Activated CD4-positive, alpha-beta T cell treated with anti-CD3 and anti-CD28 coated beads for 1 hour (primary cell): ENCODE data around the gene EDAR.

Experiments used
- DNase-seq: peaks from one replicate; pipeline ENCODE4 v3.0.0-alpha.2; 2020

EDAR gene

GRCh38 chr2:108988796-108989713, at the start of gene EDAR:
Gene EDAR (minus strand): TSS chr2:108989220. CDS start chr2:108931014, 58,206 bp downstream.
- DNase-seq, result peak; percentile 31

GRCh38 chr2:109033171-109033570, 44.2 kb upstream of the EDAR start:
- DNase-seq, result no peak

GRCh38 chr2:109032229-109032820, 43.3 kb upstream of the EDAR start:
- DNase-seq, result peak; percentile 19

- DNase-seq, result peak; percentile 54
Observed at GRCh38 chr2:109031476-109032228, 42.6 kb upstream of the EDAR start.

GRCh38 chr2:109030870-109031475, 42.0 kb upstream of the EDAR start:
- DNase-seq, result peak; percentile 17

- no peak for DNase-seq
Observed at GRCh38 chr2:109029490-109030201, 40.6 kb upstream of the EDAR start.

- DNase-seq, result no peak
Observed at GRCh38 chr2:109028738-109029489, 39.9 kb upstream of the EDAR start.

GRCh38 chr2:109028277-109028676, 39.3 kb upstream of the EDAR start:
- DNase-seq, result no peak

- DNase-seq, result no peak
Observed at GRCh38 chr2:109027702-109028101, 38.7 kb upstream of the EDAR start.

GRCh38 chr2:109024477-109024876, 35.5 kb upstream of the EDAR start:
- no peak for DNase-seq

- DNase-seq, result no peak
Observed at GRCh38 chr2:109021895-109022300, 32.9 kb upstream of the EDAR start.

GRCh38 chr2:109020217-109020637, 31.2 kb upstream of the EDAR start:
- DNase-seq, result no peak

- no peak for DNase-seq
Observed at GRCh38 chr2:109018452-109018851, 29.4 kb upstream of the EDAR start.

GRCh38 chr2:109017017-109017416, 28.0 kb upstream of the EDAR start:
- DNase-seq, result no peak

- no peak for DNase-seq
Observed at GRCh38 chr2:109016376-109016775, 27.4 kb upstream of the EDAR start.

- DNase-seq, result no peak
Observed at GRCh38 chr2:109014476-109014875, 25.5 kb upstream of the EDAR start.

- DNase-seq, result no peak
Observed at GRCh38 chr2:109013051-109013450, 24.0 kb upstream of the EDAR start.

GRCh38 chr2:109009920-109010610, 21.0 kb upstream of the EDAR start:
- no peak for DNase-seq

- no peak for DNase-seq
Observed at GRCh38 chr2:109006971-109007370, 18.0 kb upstream of the EDAR start.

- DNase-seq, result no peak
Observed at GRCh38 chr2:109005686-109006204, 16.7 kb upstream of the EDAR start.

GRCh38 chr2:109001201-109001600, 12.2 kb upstream of the EDAR start:
- no peak for DNase-seq
